HG02623 (cell line): Measurements from ENCODE around the gene EYA2.
"Not testable (repeated sequence)": the region's sequence is repeated elsewhere in the genome, so short reads cannot be mapped to it uniquely, and the experiment has no call there.

ENCODE experiments used
- ATAC-seq: cut with Tn5 transposase; IDR thresholded peaks from one replicate; pipeline ENCODE4 v1.9.1; 2021; ENCODE audit warnings: moderate library complexity; ENCODE audit not compliant: unreplicated experiment

The EYA2 gene

GRCh38 chr20:46894579-46894958 is at the start of gene EYA2:
EYA2 (plus strand) TSS chr20:46894843; CDS start chr20:46990011, 95,168 bp downstream.
- ATAC-seq = no peak

GRCh38 chr20:46844965-46845364 is 49.7 kb upstream of the EYA2 start:
- no peak for ATAC-seq

GRCh38 chr20:46849269-46849668 is 45.4 kb upstream of the EYA2 start:
- no peak for ATAC-seq

GRCh38 chr20:46849751-46850150 is 44.9 kb upstream of the EYA2 start:
- ATAC-seq = no peak

- no peak for ATAC-seq
Measured at GRCh38 chr20:46850416-46850815, 44.2 kb upstream of the EYA2 start.

- no peak for ATAC-seq
Measured at GRCh38 chr20:46850896-46851295, 43.7 kb upstream of the EYA2 start.

GRCh38 chr20:46851746-46852145 is 42.9 kb upstream of the EYA2 start:
- ATAC-seq = no peak

GRCh38 chr20:46852313-46852712 is 42.3 kb upstream of the EYA2 start:
- no peak for ATAC-seq

GRCh38 chr20:46853926-46854325 is 40.7 kb upstream of the EYA2 start:
- no peak for ATAC-seq

GRCh38 chr20:46857061-46857831 is 37.4 kb upstream of the EYA2 start:
- no peak for ATAC-seq

- no peak for ATAC-seq
Measured at GRCh38 chr20:46865824-46866223, 28.8 kb upstream of the EYA2 start.

GRCh38 chr20:46870041-46870440 is 24.6 kb upstream of the EYA2 start:
- ATAC-seq = no peak

- ATAC-seq = no peak
Measured at GRCh38 chr20:46872328-46873211, 22.1 kb upstream of the EYA2 start.

GRCh38 chr20:46875059-46875458 is 19.6 kb upstream of the EYA2 start:
- no peak for ATAC-seq

- ATAC-seq = no peak
Measured at GRCh38 chr20:46879386-46879785, 15.3 kb upstream of the EYA2 start.

GRCh38 chr20:46879963-46880362 is 14.7 kb upstream of the EYA2 start:
- ATAC-seq = not testable (repeated sequence)

GRCh38 chr20:46883892-46884291 is 10.8 kb upstream of the EYA2 start:
- ATAC-seq = no peak

- ATAC-seq = no peak
Measured at GRCh38 chr20:46890682-46891081, 4.0 kb upstream of the EYA2 start.

GRCh38 chr20:46893051-46893450 is 1.6 kb upstream of the EYA2 start:
- no peak for ATAC-seq

- ATAC-seq = no peak
Measured at GRCh38 chr20:46893877-46894578, 615 bp upstream of the EYA2 start.
